Activated T-cell treated with anti-CD3 and anti-CD28 coated beads, Interleukin-2, amount 50 U/mL, for 1 hour (primary cell): ENCODE results near the gene IREB2.

ENCODE experiments used
- DNase-seq: peaks from one replicate; pipeline ENCODE4 v3.0.0-alpha.2; 2020

Gene IREB2

GRCh38 chr15:78437107-78437761 lies 782 bp upstream of the IREB2 start:
- DNase-seq = no peak

- DNase-seq = peak; percentile 20
Observed at GRCh38 chr15:78438619-78439285, 736 bp downstream of the IREB2 start.

GRCh38 chr15:78440375-78441373 lies 2.7 kb downstream of the IREB2 start:
- DNase-seq = no peak

GRCh38 chr15:78444255-78444654 lies 6.2 kb downstream of the IREB2 start:
- no peak for DNase-seq

GRCh38 chr15:78445875-78446274 lies 7.9 kb downstream of the IREB2 start:
- DNase-seq = no peak

- no peak for DNase-seq
Observed at GRCh38 chr15:78446551-78446950, 8.5 kb downstream of the IREB2 start.

GRCh38 chr15:78448441-78449219 lies 10.6 kb downstream of the IREB2 start:
- DNase-seq = no peak

GRCh38 chr15:78449220-78449999 lies 11.4 kb downstream of the IREB2 start:
- no peak for DNase-seq

- no peak for DNase-seq
Observed at GRCh38 chr15:78450285-78450858, 12.4 kb downstream of the IREB2 start.

- DNase-seq = no peak
Observed at GRCh38 chr15:78452485-78452884, 14.5 kb downstream of the IREB2 start.

- no peak for DNase-seq
Observed at GRCh38 chr15:78453447-78453846, 15.4 kb downstream of the IREB2 start.

- no peak for DNase-seq
Observed at GRCh38 chr15:78454992-78455391, 17.0 kb downstream of the IREB2 start.

- DNase-seq = no peak
Observed at GRCh38 chr15:78455749-78456148, 17.7 kb downstream of the IREB2 start.

- no peak for DNase-seq
Observed at GRCh38 chr15:78456426-78456825, 18.4 kb downstream of the IREB2 start.

GRCh38 chr15:78457101-78457500 lies 19.1 kb downstream of the IREB2 start:
- no peak for DNase-seq

- no peak for DNase-seq
Observed at GRCh38 chr15:78460737-78461136, 22.7 kb downstream of the IREB2 start.

GRCh38 chr15:78461171-78461888 lies 23.3 kb downstream of the IREB2 start:
- no peak for DNase-seq

- DNase-seq = no peak
Observed at GRCh38 chr15:78469031-78469430, 31.0 kb downstream of the IREB2 start.

- no peak for DNase-seq
Observed at GRCh38 chr15:78477295-78477694, 39.3 kb downstream of the IREB2 start.

GRCh38 chr15:78479650-78480049 lies 41.6 kb downstream of the IREB2 start:
- no peak for DNase-seq

- DNase-seq = no peak
Observed at GRCh38 chr15:78481917-78482316, 43.9 kb downstream of the IREB2 start.
